Retinal pigment epithelial cell (primary cell): Measurements from ENCODE around the gene FBXO17.

ENCODE experiments used
- DNase-seq: peaks from one replicate; pipeline ENCODE4 v3.0.0-alpha.2; 2010; ENCODE audit warnings: low read depth
- H3K4me3 ChIP-seq: 2 replicates; pipeline ENCODE4 v1.5.1; 2011; ENCODE audit warnings: mild to moderate bottlenecking, low read length, control low read depth, moderate library complexity
- CTCF ChIP-seq: conservative IDR thresholded peaks from 2 replicates; pipeline ENCODE4 v1.5.1; 2011; ENCODE audit warnings: low read depth, low read length, control low read depth, inconsistent platforms

FBXO17 gene

GRCh38 chr19:38920602-38921419, 54.7 kb downstream of the FBXO17 start:
- H3K4me3 ChIP-seq: no peak overlapping the region
- no peak for DNase-seq
- TF ChIP-seq CTCF: no peak

- no peak for TF ChIP-seq CTCF
- H3K4me3 ChIP-seq: no peak overlapping the region
- DNase-seq: no peak
Measured at GRCh38 chr19:38919837-38920601, 55.5 kb downstream of the FBXO17 start.

GRCh38 chr19:38918526-38918925, 57.0 kb downstream of the FBXO17 start:
- no peak for TF ChIP-seq CTCF

GRCh38 chr19:38917921-38918491, 57.5 kb downstream of the FBXO17 start:
- no peak for DNase-seq
- peak; percentile 52 for TF ChIP-seq CTCF
- no peak overlapping the region for H3K4me3 ChIP-seq

More at GRCh38 chr19:38918526-38918925, 57.0 kb downstream of the FBXO17 start:
- no peak for DNase-seq
- H3K4me3 ChIP-seq: no peak overlapping the region

- H3K4me3 ChIP-seq: no peak overlapping the region
- no peak for DNase-seq
- no peak for TF ChIP-seq CTCF
Measured at GRCh38 chr19:38917516-38917915, 58.0 kb downstream of the FBXO17 start.

- TF ChIP-seq CTCF: no peak
- DNase-seq: no peak
- no peak overlapping the region for H3K4me3 ChIP-seq
Measured at GRCh38 chr19:38915329-38916321, 59.9 kb downstream of the FBXO17 start.
